Measurements from ENCODE around the gene METTL8.
A peak's percentile ranks its signal among the peaks of the same experiment; 100 is the strongest.

The METTL8 gene, protein sequence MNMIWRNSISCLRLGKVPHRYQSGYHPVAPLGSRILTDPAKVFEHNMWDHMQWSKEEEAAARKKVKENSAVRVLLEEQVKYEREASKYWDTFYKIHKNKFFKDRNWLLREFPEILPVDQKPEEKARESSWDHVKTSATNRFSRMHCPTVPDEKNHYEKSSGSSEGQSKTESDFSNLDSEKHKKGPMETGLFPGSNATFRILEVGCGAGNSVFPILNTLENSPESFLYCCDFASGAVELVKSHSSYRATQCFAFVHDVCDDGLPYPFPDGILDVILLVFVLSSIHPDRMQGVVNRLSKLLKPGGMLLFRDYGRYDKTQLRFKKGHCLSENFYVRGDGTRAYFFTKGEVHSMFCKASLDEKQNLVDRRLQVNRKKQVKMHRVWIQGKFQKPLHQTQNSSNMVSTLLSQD

DNA sequence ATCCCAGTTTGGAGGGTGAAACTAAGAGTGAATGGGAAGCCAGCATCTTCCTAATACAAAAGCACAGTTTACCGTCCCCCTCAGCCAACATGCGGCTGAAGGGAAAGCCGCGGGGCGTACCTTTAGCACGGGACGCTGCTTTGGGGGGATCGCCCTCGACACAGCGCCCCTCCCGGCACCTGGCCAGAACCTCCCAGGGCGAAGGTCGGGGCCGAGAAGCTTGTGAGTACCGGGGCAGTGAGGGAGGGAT lies at the start of gene METTL8:
METTL8 (minus strand) TSS at position 228 of the 250 bp plus-strand sequence. CDS start 41,805 bp downstream, outside the sequence.
- no peak for DNase-seq

DNA sequence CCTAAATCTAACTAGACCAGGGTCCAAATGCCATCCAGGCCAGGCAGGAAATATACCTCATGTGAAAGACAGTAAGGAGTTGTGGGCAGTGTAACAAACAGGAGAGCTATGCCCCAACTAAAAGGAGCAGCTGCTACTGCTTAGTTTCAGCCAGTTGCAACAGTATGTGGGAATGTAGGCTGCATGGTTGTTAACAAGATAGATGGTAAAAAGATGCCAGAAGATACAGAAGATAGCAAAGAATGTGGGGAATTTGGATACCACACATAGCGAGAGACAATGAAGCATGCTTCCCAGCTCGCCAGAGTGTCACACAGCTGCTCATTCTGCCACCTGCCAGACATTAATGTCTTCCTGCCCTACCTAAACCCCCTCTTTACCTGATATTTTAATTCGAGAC lies 49.1 kb upstream of the METTL8 start:
- no peak for DNase-seq

DNA sequence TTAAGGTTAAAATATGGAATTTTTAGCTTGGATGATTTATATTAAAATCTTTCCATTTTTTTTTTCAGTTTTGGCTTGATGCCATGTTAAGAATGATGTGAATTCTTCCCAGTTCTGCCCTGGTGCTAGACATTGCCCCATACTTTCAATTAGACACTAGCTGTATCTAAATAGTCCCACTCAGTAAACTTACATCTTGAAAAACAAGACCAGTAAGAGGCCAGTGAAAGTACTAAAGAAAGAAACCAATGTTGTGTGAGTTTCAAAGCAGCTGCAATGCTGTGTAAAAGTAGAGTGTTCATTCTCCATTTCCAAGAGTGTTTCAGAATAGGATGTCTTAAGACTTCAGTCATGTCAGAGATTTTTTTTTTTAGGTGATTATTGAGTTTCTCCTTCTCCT lies 48.5 kb upstream of the METTL8 start:
- no peak for DNase-seq

DNA sequence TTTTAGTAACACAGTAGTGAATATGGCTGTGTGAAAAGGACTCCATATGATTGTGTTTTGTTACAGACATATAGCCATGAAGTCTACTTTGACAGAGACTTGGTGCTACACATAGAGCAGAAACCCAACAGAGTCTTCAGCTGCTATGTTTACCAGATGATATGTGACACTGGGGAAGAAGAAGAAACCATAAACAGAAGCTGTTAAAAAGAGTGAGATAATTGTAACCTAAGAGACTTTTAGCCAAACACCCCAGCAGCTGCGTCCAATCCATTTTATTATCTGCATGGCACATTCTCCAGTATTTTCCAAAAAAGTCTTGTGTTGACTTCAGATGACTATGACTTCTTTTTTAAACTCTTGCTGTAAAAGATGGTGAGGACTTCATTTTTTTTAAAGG lies 47.1 kb upstream of the METTL8 start:
- no peak for DNase-seq

DNA sequence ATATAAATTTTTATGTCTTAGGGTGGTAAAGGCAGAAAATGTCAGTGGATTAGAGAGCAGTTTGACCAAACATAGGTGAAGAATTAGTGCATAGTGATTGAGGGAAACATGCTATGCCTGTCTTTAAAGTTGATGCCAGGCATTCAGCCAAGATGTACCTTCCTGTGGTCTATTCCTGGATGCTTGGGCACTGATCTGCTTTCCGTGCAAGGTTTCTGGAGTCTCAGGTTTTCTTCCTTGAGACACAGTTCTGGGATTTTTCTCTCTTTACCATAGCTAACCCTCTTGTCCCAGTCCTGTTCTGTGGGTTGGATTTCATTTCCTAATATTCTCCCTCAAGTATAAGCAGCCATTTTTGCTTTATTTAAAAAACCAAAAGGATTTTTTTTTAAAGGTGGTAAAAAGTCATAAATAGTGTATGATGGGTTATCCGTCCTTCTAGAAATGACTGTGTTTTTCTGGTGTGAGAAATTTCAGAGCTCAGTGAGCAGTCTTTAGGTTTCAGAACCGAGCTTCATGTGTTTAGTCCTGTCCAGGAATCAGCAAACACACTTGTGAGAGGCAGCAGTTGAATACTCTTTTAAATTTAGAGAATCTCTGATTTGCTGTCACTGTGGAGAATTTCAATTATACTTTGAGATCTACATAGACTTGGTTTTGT lies 45.5 kb upstream of the METTL8 start:
- no peak for DNase-seq

DNA sequence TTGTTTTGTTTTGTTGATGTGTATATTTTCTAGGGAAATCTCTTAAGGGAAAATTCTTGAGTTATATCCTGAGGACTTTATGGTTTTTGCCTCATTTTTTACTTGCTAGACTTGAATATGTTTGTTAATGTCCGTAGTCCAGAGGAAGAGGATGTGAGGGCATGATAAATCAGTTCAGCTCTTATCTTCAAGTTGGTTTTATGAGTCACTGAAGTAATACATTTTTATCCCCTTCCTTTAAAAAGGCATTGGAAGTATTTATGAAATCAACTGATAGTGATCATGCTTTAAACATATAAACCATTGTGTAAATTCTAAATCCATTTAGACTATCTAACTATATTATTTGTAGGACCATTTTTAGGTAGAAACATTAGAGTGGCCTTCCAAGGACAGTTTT lies 44.6 kb upstream of the METTL8 start:
- no peak for DNase-seq

DNA sequence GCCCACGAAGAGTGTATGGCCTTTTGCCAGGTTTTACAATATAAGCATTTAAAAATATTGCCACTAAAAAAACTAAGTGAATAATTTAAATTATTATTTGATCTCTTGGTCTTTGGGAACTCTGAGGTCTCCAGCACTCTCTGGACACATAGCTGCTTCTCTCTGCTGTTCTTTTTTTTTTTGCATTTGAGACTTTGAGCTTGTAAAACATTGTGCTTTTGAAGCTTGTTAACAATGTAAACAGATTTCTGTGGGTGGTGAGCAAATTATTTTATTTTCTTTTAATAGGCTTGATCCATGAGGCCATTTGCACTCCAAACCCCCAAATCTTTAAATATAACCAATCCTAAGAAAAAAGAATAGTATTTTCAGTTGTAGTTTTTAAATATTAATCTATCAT lies 42.2 kb upstream of the METTL8 start:
- DNase-seq: no peak

DNA sequence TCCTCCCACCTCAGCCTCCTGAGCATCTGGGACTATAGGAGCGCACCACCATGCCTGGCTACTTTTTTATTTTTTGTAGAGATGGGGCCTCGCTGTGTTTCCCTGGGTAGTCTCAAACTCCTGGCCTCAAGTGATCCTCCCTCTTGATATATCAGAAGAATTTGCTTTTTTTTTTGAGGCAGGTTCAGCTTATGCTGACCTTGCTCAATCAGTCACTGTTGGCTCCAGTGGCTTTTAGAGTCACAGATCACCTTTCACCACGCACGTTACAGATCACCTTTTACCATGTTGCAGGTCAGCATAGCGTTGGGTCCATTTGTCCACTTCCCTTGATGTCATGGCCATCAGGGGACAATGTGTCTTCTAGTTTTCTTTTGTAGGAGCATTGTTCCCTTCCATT lies 36.3 kb upstream of the METTL8 start:
- no peak for DNase-seq

DNA sequence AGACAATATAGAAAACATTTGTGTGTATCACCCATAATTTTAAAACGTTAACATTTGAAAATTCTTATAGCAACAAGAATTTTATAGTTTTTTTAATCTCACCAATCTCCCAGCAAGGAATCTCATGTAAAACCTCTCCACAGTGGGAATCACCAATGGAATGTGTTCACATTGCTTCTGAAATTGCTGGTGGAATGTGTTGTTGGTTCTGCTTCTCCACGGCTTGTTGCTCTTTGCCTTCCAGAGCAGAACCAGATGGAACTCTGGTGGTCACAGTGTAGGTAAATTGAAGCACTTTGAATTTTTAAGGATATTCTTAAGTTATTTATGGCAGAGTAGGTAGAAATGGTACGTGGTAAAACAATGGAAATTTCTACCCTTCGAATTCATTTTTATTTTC lies 35.4 kb upstream of the METTL8 start:
- DNase-seq: no peak

DNA sequence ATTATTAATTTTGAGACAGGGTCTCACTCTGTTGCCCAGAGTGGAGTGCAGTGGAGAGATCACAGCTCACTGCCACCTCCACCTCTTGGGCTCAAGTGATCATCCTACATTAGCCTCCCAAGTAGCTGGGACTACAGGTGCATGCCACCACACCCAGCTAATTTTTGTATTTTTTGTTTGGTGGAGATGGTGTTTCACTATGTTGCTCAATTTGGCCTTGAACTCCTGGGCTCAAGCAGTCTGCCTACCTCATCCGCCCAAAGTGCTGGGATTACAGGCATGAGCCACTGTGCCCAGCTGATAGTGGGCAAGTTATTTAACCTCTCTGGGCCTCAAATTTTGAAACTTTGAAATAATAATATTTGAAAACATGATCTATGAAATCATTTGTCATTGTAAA lies 26.7 kb upstream of the METTL8 start:
- no peak for DNase-seq

DNA sequence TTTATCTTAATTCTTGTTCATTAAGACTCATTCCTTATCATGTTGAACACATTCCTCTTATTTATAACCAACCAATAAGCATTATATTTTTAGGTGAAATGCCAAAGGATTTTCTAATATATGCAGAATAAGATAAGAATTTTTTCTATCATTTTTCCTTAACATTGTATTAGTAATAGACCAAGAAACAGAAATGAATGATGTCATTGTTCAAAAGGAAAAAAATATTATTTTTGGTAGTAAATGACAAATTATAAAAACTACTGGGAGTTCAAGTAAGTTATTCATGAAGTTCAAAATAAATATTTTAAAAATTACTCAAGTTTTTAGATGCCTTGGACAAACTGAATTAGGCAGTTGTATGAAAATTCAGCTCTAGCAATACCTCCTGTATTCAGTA lies 25.7 kb upstream of the METTL8 start:
- no peak for DNase-seq

DNA sequence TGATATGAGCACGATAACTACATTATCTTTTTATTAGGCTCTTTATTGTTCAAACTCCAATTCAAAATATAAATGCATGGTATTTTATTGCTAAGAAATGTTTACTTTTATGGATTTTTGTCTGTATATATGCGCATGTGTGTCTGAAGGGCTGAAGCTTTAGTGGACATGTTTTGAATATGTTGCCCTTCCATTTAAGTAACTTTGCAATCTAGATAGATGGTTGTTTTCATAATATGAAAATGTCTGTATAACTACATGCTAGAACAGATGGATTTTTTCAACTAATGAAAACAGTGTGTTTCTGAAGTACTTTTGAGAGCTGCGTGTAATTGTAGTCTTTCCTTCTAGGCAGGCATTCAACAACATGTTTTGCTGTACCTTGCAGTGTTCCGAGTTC lies 19.0 kb upstream of the METTL8 start:
- no peak for DNase-seq

DNA sequence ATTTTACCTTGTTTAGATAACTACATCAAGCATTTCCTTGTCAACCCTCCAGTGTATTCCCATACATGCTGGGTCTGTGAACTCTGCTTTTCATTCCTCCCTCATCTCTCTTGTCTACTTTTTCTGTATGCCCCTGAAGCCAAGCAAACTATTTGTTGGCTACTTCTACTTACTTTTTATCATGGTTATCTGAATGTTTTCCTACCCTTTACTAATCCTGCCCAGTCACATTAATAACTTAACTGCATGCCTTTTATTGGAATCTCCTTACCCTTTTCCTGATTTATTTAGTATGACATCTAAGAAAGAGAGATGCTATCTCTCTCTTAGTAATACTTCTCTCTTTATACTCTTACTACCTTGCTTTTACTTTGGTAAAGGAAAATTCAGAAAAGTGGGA lies 17.3 kb upstream of the METTL8 start:
- DNase-seq: no peak

DNA sequence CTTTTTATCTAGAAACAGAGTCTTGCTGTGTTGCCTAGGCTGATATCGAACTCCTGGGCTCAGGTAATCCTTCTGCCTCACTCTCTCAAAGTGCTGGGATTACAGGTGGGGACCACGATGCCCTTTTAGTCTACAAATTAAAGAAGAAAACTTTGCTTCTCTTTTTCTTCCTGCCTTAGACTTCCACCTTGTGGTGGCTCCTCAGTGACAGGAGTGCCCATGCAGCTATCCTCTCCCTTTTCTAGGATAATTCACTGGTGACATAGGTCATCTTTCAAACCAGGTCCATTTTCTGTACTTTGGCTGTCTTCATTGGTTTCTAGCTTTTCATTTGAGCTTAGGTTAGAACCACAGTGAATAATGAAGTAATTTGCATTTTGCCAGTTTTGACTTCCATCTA lies 13.9 kb upstream of the METTL8 start:
- no peak for DNase-seq

DNA sequence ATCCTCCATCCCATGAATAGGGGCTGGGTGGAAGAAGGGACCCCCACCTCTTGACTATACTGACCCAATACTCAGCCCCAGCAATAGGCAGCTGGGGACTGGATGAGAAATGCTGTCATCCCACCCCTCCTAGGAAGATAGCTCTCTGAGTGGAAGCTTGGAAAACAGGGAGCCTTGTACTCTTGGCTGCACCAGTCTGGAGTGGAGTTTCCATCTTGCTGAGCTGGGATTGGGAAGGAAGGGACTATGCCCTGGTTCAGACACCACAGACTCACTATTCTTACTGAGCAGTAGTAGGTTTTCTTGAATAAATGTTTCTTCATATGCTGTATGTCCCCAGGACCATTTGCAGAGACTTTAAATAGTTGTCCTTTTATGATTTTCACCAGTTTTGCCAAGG lies 7.7 kb upstream of the METTL8 start:
- no peak for DNase-seq

DNA sequence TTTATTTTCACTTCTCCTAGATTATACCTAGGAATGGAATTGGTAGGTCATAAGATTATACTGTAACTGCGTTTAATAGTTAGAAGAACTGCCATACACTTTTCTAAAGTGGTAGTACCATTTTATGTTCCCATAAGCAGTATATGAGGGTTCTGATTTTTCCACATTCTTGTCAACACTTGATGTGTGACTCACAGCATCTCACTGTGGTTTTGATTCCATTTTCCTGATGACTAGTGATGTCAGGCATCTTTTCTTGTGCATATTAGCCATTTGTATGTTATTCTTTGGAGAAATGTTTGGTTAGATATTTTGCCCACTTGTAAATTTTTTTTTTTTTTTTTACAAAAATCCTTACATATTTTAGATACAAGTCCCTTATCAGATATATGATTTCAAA lies 2.5 kb upstream of the METTL8 start:
- DNase-seq: no peak

DNA sequence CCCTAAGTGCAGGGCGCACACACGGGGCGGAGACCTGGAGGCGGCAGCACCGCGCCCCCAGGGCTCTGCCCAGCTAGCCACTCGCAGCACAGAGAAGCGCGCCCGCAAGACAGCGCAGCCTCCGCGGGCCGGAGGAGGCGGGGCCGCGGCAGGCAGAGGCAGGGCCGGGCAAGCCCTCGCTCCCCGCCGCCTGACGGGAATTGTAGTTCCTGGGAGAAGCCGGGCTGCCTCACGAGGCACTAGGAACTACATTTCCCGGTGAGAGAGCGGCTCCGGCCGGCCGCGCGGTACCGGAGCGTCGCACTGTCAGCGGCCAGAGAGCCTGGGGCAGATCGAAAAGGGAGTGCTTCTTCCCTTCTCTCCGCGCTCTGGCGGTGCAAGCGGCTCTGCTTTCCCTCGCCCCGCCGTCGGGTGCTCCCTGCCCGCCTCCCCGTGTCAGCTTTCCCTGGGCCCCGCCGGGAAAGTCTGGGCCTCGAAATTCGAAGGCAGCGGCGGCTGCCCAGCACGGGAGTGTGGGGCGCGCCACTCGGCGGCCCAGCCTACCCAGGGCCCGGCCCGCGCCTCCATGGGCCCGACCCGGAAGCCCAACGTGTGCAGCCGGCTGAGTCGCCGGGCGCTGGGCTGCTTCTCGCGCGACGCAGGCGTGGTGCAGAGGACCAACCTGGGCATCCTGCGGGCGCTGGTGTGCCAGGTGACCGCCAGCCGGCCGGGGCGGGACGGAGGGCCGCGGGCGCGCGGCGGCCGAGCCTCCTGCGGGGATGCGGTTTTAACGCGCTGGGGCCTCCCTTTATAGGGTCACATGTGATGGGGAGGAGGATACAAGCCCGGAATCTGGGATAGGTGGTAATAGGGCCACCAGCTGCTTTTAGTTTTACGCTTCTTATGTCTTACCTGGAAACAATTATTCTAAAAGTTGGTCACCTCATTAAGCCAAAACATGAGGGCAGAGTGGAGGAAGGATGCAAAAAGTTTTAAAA lies 511 bp upstream of the METTL8 start, which contains the start of gene DCAF17:
DCAF17 (plus strand) TSS at position 214 of the 977 bp plus-strand sequence; CDS start at position 566, 352 bp downstream.
- peak; percentile 68 to 98 (median 94) for DNase-seq

DNA sequence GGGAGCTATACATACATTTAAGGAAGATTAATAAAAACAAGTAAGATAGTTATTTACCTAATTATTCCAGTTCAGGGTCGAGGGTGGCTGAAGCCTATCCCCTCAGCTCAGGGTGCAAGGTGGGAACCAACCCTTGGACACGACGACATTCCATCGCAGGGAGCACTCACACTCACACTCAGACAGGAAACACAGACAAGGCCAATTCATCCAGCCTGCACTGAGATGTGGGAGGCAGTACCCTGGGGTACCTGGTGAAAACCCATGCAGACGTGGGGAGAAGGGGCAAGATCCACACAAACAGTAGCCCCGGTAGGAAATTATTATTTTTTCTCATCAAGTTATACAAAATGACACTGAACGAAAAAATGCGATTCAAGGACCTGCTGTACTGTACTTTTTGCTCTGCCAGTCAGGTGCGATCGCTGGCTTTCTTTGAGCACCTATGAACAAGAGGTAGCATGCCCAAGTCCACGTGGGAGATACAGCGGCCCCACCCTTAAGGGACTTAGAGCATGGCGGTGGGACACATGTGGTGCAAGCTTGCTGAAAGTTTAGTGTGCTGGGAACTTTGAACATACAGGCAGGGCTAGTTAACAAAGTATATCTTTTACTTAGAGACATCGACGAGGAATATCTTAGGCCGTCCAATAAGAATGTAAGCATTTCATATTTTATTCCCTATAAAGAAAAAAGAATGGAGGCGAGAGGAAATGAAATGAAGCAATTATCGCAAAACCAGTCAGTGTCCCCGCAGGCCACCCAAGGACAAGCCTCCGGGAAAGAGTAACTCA lies 624 bp downstream of the METTL8 start:
- DNase-seq: peak in 4 of 58 donors; percentile 1 to 5 (median 3)

DNA sequence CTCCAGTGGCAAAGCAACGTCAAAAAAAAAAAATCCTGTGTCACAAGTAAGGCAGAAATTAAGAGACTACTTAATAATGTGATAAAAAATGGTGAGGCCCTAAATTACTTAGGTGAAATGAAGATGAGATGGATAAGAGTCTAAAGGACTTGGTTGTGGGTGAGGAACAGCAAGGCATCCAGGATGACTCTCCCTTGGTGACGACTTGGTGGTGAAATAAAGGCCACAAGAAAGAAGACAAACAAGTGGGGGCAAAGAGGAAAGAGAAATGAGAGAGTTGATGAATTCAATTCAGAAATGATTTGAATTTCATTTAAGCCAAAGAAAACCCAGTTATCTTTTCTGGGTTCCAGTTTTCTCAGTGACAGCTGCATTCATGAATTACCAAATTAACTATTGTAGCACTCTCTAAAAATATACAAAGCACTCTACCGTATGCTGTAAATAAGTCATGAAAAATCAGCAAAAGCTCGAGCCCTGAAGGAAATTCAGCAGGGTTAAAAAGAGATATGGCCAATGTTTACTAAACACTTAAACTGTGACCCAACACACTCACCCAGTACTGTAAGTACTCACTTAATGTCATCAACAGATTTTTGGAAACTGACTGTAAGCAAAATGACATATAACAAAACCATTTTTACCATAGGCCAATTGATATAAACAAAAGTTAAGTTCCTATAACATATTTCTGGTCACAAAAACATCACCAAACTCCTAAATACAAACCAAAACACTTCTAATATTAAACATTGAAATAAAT lies 1.4 kb downstream of the METTL8 start:
- no peak for DNase-seq

DNA sequence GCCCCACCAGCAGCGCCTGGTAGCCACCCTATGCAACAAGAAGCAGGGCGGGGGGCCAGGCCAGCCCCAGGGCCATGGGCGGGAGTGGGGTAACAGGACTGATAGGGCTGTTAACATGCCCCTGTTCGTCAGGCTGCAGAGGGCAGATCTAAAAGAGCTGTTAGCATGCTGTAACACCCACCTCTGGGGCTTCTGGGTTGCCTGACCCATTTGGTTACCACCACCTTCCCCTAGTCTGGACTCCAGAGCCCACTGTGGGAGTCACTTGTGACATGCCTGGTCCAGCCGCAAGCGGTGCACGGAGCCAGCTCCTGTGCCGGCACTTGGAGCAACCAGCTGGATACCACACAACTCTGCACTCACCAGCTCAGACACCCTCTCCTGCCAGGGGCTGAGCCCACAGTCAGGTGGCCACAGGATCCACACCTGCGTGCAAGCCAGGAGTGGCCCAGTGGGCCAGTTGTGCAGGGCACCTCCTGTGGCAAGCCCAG lies 2.1 kb downstream of the METTL8 start:
- peak in 2 of 58 donors; percentile 0 to 4 for DNase-seq

Data from anterior cingulate cortex (tissue), 58 donors.